Activated effector memory CD4-positive, alpha-beta T cell treated with Interleukin-2 at 50 U/mL for 16 hours (primary cell): Measurements from ENCODE around the gene CADPS.

Experiments used
- DNase-seq: peaks from one replicate; pipeline ENCODE4 v3.0.0-alpha.2; 2020

The CADPS gene

DNA sequence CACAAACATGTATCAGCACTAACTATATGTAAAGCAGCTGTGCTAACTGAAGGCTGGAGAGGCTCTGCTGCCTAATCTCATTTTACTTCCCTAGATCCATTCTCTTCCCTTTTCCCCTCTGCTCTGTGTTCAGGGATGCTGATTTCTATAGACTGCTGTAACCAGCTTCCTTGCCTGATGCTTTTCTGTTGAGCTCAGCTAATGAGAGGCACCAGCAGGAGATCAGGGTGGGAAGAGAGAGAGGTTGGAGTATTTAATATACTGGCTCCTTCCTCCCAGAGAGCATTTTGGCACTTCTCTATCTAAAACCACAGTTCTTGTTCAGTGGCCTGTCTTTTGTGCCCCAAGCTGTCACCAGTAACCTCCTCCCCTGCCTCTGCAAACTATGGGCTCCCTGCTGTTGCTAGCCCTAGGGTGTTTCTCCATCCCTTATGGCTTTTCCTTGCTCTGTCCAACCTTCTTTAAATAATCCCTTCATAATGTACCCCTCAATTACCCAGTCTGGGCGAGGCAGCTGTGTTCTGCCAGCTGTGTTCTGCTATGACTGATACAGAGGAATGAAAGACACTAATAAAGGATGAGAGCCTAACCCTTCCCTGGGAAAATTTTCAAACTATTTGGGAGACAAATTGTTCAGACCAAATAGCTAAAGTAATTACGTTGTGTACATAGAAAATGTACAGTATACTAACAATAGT lies 69.5 kb downstream of the CADPS start:
- no peak for DNase-seq

DNA sequence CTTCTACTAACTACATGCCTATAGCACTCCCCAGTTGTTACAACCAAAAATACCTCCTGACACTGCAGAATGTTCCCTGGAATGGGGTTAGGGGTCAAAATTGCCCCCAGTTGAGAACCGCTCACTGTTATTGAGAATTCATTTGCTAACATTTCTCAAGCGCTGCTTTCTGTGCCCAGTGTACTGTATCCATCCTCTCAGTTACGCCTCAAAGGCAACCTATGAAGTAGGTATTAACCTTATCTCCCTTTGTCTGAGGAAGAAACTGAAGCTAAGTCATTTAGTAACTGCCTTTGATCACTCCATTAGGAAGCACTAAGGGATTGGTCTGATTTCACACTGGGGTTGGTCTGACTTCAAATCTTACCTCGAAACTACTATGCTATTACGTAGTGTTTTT lies 70.1 kb downstream of the CADPS start:
- DNase-seq: no peak

DNA sequence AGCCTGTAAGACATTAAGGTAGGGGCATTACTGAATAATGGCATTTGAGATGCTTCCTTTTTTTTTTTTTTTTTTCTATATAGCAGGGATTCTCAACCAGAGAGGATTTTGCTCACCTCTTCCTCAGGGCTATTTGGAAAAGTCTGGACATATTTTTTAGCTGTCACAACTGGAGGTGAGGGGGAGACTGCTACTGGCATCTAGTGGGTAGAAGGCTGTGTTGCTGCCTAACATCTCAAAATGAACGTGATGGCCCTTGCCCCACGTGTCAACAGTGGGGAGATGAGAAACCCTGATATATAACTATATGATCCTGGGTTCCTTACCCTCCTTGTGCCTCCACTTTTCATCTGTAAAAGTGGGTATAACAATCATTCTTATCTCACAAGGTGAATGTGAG lies 71.9 kb downstream of the CADPS start:
- no peak for DNase-seq

DNA sequence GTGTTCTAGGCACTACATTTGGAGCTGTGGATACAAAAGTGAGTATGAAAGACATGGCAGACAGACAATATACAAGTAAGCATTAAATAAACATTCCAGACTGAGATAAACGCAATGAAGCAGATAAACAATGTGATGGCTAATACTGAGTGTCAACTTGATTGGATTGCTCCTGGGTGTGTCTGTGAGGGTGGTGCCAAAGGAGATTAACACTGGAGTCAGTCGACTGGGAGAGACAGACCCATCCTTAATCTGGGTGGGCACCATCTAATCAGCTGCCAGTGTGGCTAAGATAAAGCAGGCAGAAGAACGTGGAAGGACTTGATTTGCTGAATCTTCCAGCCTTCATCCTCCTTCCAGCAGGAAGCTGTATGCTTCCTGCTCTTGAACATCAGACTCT lies 77.2 kb downstream of the CADPS start:
- no peak for DNase-seq

DNA sequence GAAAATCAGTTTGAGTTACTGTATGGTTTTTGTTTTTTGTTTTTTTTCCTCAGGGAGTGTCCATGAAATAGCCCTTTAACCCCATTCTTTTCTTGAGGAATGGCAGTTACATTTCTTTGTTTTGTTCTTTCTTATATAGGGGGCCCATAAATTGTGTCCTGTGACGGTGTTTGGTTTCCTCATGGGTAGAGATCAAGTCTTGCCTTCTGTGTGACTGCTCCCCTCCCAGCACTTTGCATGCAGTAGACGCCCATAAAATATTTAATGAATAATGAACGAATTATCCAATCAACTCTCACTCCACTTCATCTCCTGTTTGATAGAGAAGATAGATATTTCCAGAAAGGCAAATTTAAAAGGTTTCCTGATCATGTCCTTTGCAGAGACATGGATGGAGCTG lies 78.1 kb downstream of the CADPS start:
- no peak for DNase-seq

DNA sequence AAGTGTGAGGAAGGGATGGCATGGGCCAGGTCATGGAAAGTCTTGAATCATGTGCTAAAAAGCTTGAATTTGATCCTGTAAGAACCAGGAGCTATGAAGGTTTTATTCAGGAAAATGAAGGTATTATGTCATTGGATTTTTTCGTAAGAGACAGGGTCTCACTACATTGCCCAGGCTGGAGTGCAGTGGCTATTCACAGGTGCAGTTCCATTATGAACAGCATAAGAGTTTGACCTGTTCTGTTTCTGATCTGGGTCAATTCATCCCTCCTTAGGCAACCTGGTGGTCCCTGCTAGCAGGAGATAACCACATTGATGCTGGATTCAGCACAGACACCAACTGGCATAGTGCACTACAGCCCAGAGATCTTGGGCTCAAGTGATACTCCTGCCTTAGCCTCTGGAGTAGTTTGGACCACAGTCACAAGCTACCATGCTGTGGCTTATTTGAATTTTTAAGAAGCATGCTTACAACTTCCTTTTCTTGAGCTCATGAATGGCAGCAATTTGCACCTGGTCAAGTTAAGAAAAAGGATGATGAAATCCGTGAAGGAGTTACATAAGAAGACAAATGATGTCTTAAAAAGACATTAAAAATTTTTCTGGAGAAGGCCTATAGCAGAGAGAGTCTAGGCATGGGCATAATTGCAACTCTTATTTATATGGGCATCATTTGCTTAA lies 79.1 kb downstream of the CADPS start:
- DNase-seq: no peak

DNA sequence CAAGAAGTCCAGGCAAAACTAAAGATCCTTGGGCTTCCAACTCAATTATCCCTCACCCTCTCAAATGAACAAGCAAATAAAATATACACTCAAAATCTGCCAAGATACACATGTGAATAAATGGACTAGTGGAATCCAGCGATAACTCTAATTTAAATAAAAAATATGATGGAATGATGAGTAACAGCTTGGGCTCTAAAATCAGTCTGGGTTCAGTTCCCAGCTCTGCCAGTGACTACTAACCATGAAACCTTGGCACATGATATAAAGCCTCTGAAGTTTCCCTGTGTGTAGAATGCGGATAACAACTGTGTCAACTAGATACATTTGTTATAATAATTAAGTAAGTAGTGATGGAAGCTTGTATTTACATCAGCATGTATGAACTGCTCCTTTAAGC lies 81.3 kb downstream of the CADPS start:
- no peak for DNase-seq

DNA sequence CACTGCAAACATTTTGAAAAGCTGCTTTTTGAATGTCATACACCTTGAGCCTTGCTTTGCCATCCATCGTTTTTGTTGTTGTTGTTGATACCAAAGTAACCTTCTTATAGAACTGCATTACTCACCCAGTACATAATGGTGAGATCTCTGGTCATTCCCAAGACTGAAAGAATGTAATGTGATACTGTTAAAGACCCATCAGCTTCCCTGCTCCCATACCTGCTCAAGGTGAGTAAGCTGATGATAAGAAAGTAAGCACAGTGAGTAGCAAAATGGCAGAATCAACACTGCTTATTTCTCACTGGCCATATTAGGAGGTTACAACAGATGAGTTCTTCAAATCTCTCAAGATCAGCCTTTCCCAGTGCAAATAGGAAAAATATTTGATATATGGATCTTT lies 89.8 kb downstream of the CADPS start:
- DNase-seq: no peak

DNA sequence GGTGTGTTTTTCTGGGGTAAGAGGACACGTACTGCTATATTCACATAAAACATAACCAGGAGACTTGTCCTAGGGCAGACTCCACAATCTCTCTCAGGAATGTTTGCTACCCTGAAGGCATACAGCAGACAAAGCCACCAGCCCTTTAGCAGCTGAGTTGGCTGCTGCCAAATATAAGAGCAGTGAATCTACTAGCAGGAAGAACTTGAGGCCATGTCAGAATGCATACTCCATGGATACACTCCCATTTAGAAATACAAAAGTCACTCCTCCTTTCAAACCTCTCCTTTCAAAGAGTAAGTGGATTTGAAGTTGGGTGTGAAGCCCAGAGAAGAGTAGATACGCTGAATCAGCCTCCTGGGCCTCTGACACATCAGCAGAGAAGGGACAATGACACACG lies 94.1 kb downstream of the CADPS start:
- no peak for DNase-seq

DNA sequence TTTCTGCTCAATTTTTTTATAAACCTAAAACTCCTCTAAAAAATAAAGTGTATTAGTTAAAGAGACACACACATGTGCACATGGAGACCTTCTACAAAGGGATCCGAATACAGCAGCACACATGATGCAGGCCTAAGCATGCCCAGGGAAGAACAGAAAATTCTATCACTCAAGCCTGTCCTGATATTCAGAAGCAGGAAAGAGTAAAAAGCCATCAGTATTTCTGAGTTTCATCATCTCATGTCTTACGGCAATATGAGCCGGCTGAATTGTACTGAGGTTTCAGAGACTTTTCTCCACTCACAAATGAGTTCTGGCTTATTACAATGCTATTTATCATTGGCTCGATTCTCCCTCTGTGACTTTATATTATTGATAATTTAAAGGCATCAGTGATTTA lies 97.5 kb downstream of the CADPS start:
- DNase-seq: no peak

DNA sequence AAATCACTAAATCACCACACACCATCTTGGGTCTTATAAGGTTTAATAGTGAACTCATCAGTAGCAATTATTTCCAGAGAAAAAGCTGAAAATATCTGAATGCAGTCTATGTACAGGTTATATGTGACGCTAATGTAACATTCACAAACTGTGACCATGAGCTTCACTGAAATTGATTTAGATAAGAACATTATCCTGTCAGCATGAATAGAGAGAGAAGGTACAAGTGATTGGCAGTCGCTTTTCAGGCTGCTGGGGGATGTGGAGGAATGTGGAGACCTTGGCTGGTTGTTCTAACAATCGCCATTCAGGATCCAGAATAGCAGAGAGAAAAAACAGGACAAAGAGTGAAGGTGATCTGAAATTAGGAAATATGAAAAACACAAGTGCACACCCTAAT lies 98.1 kb downstream of the CADPS start:
- DNase-seq: no peak

DNA sequence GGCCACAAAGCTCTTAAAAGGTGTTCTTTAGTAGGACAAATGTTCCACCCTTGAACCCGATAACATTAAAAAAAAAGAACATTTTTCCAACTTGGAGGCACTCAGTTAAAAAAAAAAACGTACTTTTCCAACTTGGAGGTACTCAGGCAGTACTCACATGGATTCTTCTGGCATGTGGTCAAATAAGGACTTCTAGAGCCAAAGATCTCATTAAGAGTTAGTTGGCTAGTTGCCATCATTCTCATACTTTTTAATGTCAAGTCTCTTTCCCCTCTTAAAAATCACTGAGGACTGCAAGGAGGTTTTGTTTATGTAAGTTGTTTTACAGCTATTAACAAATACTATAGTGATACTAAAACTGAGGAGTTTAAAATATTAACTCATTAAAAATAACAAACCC lies 101.0 kb downstream of the CADPS start:
- DNase-seq: no peak

DNA sequence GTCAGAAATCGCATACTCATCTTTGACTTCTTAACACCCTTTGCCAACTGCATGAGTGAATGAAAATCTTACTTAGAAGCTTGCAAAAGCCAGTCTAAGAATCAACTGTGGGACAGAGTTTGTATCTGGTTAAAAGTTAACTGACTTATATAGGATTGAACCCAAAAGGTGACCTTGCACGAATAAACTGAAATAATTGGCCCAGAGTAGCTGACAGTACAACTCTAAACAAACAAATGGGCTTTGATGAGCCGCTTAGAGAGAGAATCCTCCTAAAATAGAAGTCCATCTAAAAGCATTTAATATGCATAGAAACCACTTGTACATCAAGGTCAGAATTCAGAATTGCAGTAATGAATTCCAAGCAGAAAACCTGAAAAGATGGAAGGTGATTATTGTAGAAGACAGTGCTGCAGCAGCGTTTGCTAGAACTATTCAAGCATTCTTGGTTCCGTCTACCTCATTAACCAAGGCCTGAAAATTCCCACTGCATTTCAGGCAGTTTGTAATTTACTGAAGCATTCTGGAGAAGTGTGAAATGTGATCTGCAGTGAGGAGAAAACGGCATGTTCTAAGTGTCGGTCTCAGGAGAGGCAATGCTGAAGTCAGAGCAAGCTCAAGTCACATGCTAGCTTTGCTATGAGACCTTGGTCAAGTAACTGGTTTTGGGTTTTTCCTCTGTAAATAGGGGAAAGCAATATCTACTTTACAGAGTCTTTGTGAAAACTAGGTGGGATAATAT lies 103.7 kb downstream of the CADPS start:
- DNase-seq: no peak

DNA sequence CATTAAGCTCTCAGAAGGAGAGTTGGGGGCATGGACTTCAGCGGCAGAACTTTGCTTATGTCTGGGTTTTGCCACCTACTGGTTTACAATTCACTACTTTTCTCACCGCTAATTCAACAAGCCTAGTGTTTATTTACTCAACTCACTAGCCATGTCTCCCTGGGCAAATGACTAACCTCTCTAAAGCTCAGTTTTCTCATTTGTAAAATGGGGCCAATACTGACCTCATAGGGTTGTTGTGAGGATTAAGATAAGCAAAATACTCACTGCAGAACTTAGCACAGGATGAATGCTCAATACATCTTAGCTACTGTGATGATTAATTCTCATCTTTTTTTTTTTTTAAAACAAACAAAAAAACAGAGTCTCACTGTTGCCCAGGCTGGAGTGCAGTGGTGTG lies 106.3 kb downstream of the CADPS start:
- DNase-seq: no peak

DNA sequence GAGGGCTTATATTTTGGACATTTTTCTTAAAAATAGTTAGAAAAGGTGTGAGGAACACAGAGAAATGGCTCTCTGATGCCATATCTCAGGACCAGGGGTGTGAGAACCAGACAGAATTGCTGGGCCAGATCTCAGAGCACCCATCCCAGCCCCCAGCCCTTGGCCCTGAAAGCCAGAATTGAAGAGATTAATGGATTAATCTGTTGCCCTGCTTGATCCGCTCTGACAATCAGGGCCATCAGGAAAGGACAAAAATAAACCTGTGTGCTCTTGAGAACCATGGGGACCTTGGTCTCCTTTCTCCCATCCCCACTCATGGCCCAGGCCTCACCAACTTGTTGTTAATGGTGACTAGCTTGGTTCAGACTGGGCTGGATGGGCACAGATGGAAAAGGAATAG lies 113.5 kb downstream of the CADPS start:
- no peak for DNase-seq

DNA sequence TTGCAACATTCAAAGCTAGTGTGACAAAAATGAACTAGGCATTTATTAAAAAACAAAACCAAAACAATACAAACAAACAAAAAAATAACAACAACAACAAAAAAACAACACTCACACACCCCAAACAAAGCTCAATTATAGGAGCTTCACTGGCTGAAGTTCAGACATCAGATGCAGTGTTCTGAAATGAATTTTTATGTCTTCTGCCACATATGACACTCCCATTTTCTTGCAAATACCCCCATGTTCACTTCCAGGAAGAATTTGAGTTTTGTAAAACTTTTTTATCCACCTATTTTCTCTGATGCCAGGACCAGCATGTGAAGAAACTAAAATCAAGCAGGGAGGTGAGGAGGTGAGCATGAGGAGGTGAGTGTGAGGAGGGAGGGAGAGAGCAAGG lies 113.9 kb downstream of the CADPS start:
- DNase-seq: no peak

DNA sequence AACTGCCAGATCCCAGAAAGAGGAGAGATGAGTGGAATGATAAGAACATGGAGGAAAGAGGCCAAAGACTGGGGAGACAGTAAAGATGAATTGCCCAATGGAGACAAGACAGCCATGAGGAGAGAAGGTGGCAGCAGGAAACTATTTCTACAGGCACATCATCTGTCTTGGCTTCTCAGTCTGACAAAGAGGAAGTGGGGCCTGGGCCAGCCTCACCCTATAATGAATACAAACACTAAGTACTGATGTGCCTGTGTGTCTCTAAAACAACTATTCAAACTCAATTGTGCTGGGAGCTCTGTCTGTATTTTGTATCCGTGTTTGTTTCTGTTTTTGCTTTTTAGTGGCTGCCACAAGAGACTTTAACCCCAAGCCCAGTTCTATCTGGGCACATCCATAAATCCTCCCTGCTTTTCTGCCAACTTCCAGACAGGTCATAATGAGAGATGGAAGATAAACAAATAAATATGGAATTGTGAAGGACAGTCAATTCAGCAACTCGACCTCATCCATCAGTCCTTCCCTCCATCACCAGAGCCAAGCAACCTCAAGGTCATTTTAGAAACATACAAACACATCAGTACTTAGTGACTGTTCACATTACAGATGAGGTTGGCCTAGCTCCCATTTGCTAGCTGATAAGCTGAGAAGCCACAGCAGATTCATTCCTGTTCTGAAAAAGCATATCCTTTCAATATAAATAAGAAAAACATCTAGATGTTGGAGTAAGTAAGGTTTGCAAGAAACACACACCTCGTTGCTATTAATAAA lies 116.7 kb downstream of the CADPS start:
- DNase-seq: no peak

DNA sequence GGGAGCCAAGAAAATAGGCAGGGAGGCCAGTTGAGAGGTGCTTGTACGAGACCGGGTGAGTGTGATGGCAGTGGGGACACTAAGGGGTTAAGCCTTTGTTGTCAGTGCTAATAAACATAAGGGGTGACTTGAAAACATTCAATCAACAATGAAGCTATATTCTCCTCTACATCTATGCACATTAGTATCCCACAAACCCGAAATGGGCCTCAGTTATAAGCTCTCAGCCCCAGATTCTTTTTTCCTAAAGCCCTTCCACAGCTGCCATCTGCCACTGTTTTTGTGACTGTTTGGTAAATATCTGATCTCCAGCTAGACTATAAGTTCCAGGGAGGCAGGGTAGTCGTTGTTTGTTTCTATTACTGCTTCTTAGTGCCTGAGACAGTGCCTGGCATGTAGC lies 118.2 kb downstream of the CADPS start:
- DNase-seq: no peak

DNA sequence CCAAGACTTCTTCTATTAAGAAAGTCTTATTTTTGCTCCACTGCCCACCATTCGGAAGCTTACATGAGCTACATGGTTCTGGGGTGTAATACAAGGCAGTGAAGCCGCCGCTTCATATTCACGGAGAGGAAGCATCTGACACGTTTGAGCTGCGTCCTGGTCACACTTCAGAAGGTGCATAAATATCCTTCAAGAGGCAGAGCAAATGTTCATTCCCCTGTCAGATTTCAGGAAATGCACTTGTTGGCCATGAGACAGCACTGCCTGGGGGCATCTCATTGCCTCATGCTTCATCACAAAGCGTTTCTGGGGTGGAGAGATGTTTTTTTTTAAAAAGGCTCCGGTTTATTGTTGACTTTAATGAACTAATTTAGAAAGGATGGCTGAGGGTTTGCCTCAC lies 119.9 kb downstream of the CADPS start:
- no peak for DNase-seq

DNA sequence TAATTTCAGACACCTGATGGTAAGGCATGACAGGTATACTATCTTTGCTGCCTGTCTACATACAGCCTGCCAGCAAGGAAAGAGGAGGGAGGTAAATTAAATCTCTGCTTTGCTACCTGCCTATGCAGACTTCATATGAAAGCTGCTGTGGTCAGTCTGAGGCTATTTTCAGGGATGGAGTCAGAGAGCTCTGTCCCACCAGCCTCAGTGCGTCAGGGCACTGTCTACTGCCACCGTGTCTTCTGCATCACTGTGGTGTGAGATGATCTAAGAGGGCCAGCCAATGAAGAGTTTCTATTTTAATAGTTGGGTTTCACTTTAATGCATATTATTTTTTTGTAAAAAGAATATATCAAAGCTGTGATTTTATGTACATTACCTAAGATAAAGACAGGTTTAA lies 125.6 kb downstream of the CADPS start:
- DNase-seq: no peak

DNA sequence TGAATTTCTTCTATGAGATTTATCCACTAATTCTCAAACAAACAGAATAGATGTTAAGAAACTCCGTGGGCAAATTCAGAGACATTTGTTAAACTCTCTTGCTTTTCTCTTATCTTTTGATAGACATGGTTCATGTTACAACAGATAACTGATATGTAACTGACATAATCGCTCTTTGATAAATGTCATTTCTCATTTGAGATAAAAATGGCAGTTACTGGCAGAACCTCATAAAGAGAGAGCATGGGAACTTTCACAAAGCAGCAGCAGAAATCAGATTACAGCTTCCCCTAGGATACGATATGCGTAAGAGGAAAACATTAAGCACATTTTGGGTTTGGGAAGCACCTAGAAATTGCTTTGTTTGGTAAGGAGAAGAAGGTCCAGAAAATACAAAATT lies 126.1 kb downstream of the CADPS start:
- no peak for DNase-seq

DNA sequence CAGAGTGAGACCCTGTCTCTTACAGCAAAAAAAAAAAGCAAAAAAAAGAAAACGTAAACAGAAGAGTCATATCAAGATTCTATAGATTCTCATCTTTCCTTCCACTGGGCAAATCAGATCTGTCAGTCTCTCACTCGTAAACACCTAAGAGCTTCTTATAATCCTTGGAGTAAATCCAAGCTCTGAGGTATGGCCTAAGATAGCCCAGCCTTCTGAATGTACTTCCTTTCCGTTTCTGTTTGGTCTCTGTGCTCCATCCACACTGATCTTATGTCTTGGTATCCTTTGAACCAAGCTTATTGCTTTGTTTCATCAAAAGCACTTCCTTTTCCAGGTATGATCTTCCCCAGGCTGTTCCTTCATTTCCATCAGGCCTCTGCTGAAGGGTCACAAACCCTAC lies 137.8 kb downstream of the CADPS start:
- no peak for DNase-seq

DNA sequence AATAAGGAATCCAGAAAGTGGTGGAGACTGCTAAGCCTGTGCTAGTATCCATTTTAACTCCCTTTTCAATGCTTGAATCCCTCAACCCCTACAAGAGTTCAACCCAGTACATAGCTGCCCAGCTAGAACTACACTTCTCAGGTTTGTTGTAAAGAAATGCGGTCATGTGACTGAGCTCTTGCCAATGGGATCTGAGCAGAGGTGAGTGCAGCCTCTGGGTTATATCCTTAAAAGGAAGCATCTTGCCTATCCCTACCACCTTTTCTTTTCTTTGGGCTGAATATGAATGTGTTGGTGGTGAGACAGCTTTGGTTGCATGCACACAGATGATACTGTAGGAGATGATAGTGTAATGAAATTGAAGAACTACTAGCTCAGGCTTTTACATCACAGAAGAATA lies 139.7 kb downstream of the CADPS start:
- DNase-seq: no peak
